Occipital lobe (tissue), 2 donors: ENCODE measurements around the gene RDX. TPM values are rescaled to one million over a fixed set of nuclear protein-coding genes. Genes with fewer than 3 reads are reported as not detected.

Experiments used
- DNase-seq: peaks from one replicate; lab custom pipeline; 2025; lab: John Stamatoyannopoulos, UW
- total RNA-seq: library from RNA; depleted of rRNA; stranded (reverse); fragments of >200 nt; gene quantifications from one replicate; pipeline ENCODE4 v1.2.3, GENCODE V29; 2014

The RDX gene
- total RNA-seq, 1 donor from 2014 or later: 83.1 TPM

GRCh38 chr11:110131386-110132123 lies 164.9 kb downstream of the RDX start:
- DNase-seq: no peak

GRCh38 chr11:110130642-110131238 lies 165.7 kb downstream of the RDX start:
- DNase-seq: no peak

- no peak for DNase-seq
Observed at GRCh38 chr11:110128161-110128560, 168.3 kb downstream of the RDX start.

GRCh38 chr11:110126936-110127335 lies 169.5 kb downstream of the RDX start:
- DNase-seq: no peak

- no peak for DNase-seq
Observed at GRCh38 chr11:110125632-110126031, 170.8 kb downstream of the RDX start.

Other genes starting within 250 kb of the RDX start
- gene ZC3H12C, start 203.2 kb downstream of the RDX start, total RNA-seq: 32.0 TPM
- 15.8 TPM for gene FDX1, start 133.3 kb upstream of the RDX start, total RNA-seq